ENCODE results near the gene P4HA2. TPM values are rescaled to one million over a fixed set of nuclear protein-coding genes. Genes with fewer than 3 reads are reported as not detected.

The P4HA2 gene
- total and polyA plus RNA-seq, 2 of the 13 experiments (the other 11 are each of a cell fraction or from before 2014, with no cell fraction given) = 37.7 to 126 TPM

DNA sequence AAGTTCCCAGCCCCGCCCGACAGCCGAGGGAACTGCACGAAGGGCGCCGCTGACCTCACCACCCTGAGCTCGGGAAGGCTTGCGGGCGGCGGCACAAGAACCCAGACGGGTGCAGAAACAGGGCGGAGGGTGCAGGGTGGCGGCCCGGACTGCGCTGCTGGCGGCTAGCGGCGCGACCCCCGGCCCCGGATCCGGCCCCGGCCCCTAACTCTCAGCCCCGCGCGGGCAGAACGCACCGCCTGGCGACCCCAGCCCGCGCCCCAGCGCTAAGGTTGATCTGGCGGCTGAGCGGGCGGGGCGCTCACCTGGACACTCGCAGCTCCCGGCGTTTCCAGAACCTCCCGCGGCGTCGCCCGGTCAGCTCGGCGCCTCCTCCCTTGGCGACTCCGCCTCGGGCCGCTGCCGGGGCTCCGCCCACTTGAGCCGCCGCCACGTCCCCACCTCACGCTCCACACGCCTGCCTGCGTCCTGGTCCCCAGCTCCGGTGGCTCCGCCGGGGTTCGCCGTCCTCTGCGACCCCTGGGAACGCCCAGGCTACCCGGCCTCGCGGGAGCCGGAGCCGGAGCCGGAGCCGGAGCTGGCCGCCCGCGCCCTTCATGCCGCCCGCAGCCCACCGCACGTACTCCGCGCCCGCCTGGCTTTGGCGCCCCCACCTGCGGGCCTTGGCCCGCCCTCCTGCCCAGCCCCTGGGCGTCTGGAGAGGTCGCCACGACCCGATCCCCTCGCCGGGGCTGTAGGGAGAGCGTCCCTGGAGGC, at the start of gene P4HA2 (continued):
- peak; percentile 63; the same call in 1 of the 2 replicates for TF ChIP-seq NFATC3 (CRISPR knock-in tag; IDR thresholded peaks at IDR 0.05)
- no peak for TF ChIP-seq RFXAP (CRISPR knock-in tag; IDR thresholded peaks at IDR 0.05; ENCODE audit: borderline replicate concordance)
- TF ChIP-seq, protein P1, sequence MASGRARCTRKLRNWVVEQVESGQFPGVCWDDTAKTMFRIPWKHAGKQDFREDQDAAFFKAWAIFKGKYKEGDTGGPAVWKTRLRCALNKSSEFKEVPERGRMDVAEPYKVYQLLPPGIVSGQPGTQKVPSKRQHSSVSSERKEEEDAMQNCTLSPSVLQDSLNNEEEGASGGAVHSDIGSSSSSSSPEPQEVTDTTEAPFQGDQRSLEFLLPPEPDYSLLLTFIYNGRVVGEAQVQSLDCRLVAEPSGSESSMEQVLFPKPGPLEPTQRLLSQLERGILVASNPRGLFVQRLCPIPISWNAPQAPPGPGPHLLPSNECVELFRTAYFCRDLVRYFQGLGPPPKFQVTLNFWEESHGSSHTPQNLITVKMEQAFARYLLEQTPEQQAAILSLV (CRISPR knock-in tag; IDR thresholded peaks at IDR 0.05; ENCODE audit: borderline replicate concordance) = peak; percentile 59; the same call in 1 of the 2 replicates
- no peak for TF ChIP-seq MAZ (IDR thresholded peaks at IDR 0.05; ENCODE audit: borderline replicate concordance, low read depth, low read length)
- peak; percentile 63; the same call in 1 of the 2 replicates for TF ChIP-seq MAZ (CRISPR knock-in tag; IDR thresholded peaks at IDR 0.05; ENCODE audit: low read depth)
- no peak for TF ChIP-seq ZNF34 (CRISPR knock-in tag; IDR thresholded peaks at IDR 0.05; ENCODE audit: borderline replicate concordance)
- TF ChIP-seq, protein P2, sequence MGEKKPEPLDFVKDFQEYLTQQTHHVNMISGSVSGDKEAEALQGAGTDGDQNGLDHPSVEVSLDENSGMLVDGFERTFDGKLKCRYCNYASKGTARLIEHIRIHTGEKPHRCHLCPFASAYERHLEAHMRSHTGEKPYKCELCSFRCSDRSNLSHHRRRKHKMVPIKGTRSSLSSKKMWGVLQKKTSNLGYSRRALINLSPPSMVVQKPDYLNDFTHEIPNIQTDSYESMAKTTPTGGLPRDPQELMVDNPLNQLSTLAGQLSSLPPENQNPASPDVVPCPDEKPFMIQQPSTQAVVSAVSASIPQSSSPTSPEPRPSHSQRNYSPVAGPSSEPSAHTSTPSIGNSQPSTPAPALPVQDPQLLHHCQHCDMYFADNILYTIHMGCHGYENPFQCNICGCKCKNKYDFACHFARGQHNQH (CRISPR knock-in tag; IDR thresholded peaks at IDR 0.05) = peak; percentile 42; the same call in 1 of the 2 replicates
- TF ChIP-seq KDM5A (IDR thresholded peaks at IDR 0.05; ENCODE audit: borderline replicate concordance, low read length) = peak; percentile 43; the same call in 1 of the 2 replicates
- peak; percentile 67; the same call in 1 of the 2 replicates for TF ChIP-seq TAF1 (CRISPR knock-in tag; IDR thresholded peaks at IDR 0.05)
- TF ChIP-seq, protein P3, sequence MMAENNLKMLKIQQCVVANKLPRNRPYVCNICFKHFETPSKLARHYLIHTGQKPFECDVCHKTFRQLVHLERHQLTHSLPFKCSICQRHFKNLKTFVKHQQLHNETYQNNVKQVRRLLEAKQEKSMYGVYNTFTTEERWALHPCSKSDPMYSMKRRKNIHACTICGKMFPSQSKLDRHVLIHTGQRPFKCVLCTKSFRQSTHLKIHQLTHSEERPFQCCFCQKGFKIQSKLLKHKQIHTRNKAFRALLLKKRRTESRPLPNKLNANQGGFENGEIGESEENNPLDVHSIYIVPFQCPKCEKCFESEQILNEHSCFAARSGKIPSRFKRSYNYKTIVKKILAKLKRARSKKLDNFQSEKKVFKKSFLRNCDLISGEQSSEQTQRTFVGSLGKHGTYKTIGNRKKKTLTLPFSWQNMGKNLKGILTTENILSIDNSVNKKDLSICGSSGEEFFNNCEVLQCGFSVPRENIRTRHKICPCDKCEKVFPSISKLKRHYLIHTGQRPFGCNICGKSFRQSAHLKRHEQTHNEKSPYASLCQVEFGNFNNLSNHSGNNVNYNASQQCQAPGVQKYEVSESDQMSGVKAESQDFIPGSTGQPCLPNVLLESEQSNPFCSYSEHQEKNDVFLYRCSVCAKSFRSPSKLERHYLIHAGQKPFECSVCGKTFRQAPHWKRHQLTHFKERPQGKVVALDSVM (CRISPR knock-in tag; IDR thresholded peaks at IDR 0.05) = peak; percentile 60; the same call in 1 of the 2 replicates
- TF ChIP-seq NR1H2 (CRISPR knock-in tag; IDR thresholded peaks at IDR 0.05; ENCODE audit: borderline replicate concordance, low read depth) = no peak
- no peak for TF ChIP-seq HMG20A (CRISPR knock-in tag; IDR thresholded peaks at IDR 0.05; ENCODE audit: borderline replicate concordance)
- peak; percentile 83 for TF ChIP-seq ZFY (CRISPR knock-in tag; IDR thresholded peaks at IDR 0.05)
- no peak for TF ChIP-seq ZNF224 (CRISPR knock-in tag; IDR thresholded peaks at IDR 0.05)
- TF ChIP-seq ZNF263 (CRISPR knock-in tag; IDR thresholded peaks at IDR 0.05) = no peak
- no peak; the same call in 1 of the 2 replicates for TF ChIP-seq MTA1 (CRISPR knock-in tag; IDR thresholded peaks at IDR 0.05; ENCODE audit: borderline replicate concordance)
- no peak for TF ChIP-seq NCOA1 (CRISPR knock-in tag; IDR thresholded peaks at IDR 0.05)
- 0 out of 2 replicates have a peak, but pooled peaks have one; percentile 54 for TF ChIP-seq ZNF619 (CRISPR knock-in tag; IDR thresholded peaks at IDR 0.05)
- TF ChIP-seq, protein P4, sequence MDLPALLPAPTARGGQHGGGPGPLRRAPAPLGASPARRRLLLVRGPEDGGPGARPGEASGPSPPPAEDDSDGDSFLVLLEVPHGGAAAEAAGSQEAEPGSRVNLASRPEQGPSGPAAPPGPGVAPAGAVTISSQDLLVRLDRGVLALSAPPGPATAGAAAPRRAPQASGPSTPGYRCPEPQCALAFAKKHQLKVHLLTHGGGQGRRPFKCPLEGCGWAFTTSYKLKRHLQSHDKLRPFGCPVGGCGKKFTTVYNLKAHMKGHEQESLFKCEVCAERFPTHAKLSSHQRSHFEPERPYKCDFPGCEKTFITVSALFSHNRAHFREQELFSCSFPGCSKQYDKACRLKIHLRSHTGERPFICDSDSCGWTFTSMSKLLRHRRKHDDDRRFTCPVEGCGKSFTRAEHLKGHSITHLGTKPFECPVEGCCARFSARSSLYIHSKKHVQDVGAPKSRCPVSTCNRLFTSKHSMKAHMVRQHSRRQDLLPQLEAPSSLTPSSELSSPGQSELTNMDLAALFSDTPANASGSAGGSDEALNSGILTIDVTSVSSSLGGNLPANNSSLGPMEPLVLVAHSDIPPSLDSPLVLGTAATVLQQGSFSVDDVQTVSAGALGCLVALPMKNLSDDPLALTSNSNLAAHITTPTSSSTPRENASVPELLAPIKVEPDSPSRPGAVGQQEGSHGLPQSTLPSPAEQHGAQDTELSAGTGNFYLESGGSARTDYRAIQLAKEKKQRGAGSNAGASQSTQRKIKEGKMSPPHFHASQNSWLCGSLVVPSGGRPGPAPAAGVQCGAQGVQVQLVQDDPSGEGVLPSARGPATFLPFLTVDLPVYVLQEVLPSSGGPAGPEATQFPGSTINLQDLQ (CRISPR knock-in tag; IDR thresholded peaks at IDR 0.05) = no peak
- TF ChIP-seq, protein P5, sequence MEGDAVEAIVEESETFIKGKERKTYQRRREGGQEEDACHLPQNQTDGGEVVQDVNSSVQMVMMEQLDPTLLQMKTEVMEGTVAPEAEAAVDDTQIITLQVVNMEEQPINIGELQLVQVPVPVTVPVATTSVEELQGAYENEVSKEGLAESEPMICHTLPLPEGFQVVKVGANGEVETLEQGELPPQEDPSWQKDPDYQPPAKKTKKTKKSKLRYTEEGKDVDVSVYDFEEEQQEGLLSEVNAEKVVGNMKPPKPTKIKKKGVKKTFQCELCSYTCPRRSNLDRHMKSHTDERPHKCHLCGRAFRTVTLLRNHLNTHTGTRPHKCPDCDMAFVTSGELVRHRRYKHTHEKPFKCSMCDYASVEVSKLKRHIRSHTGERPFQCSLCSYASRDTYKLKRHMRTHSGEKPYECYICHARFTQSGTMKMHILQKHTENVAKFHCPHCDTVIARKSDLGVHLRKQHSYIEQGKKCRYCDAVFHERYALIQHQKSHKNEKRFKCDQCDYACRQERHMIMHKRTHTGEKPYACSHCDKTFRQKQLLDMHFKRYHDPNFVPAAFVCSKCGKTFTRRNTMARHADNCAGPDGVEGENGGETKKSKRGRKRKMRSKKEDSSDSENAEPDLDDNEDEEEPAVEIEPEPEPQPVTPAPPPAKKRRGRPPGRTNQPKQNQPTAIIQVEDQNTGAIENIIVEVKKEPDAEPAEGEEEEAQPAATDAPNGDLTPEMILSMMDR (CRISPR knock-in tag; IDR thresholded peaks at IDR 0.05) = peak; percentile 43; the same call in 1 of the 2 replicates
